HL-60 (cell line): ENCODE results near the gene KIDINS220.

ENCODE experiments used
- CTCF ChIP-seq: IDR thresholded peaks from one replicate; pipeline ENCODE4 v1.5.1; 2011; ENCODE audit warnings: low read length, control low read depth, inconsistent platforms; ENCODE audit not compliant: insufficient read depth
- POLR2AphosphoS5 ChIP-seq: IDR thresholded peaks from 2 replicates; pipeline ENCODE4 v1.6.1; 2012; ENCODE audit warnings: low read depth

DNA sequence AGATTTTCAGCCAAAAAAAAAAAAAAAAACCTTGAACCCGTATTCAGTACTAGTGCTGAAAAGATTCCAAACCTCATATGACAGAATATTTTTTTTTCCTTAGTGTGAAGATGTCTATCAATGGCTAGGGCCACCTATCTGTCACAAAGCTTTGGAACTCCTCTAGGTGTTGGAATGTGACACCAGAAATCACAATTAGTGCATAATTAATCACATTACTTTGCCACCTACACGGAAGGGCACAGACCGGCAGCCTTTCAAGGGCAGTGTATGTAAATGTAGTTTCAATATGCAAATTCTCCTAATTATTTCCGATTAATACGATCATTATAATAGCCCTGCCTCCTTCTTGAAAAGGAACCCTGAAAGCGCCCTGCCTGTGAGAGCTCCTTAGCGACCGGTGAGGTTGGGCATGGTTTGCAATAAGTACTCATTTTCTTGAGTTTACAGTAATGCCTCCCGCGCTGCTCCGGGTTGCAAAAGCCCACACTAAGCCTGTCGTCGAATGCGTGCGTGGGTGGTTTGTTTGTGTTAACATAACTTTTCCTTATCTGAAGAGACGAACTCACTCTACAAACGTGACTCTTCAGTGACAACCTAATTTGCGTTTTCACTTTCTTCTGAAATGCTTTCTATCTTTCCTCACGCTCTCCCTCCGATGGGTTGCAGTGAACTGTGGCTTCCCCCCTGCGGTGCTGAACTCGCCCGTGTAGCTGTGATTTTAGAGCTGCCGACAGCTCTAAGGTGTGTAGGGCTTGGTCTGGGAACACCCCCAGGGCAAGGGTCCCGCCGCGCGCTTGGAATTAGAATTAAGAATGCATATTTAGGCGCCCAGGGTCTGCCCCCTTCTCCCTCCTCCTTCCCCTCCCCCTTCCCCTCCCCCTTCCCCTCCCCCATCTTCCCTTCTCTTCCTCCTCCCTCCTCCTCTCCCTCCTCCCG, 156.3 kb downstream of the KIDINS220 start:
- no peak for TF ChIP-seq CTCF
- no peak for TF ChIP-seq POLR2AphosphoS5
